GM21390 (cell line): ENCODE results near the gene NELFB.

ENCODE experiments used
- ATAC-seq: cut with Tn5 transposase; IDR thresholded peaks from one replicate; pipeline ENCODE4 v1.9.1; 2021; ENCODE audit not compliant: unreplicated experiment

Gene NELFB

GRCh38 chr9:137279741-137280473, 24.8 kb downstream of the NELFB start:
- no peak for ATAC-seq

DNA sequence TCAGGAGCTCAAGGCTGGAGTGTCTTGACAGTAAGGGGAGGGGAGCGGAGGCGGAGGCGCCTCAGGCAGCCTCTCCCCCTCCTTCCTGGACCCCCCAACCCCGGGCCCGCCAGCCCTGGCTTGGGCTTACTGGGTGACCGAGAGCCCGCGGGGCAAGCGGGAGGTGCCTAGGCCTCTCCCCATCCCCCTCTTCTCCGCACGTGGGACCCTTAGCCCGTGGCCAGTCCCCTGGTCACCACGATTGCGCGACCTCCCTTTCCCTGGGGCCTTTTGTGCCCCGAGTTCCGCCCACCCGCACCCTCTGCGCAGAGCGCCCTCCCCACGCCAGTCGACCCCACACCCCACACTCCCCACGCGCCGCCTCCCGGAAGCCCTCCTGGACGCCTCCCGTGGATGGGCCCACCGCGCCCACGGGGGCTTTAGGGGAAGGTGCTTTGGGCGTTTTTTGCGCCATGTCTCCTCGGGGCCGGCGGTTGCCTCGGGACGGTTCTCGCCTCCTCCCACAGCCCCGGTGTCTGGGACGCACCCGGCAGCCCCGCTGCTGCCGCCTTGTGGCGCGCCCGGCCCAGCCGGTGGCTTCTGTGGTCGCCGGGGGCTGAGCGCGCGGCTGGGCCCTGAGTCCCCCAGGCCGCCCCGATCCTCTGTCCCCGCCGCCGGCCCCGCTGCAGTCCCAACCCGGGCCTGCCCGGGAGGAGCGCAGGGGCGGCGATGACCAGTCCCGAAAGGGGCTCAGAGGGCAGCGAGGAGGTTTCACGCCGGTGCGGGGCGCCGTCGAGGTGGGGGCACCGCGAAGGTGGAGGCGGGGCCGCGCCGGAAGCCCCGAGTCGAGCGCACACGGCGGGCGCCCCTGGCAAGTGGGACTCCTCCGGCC, 25.6 kb downstream of the NELFB start:
- no peak for ATAC-seq

DNA sequence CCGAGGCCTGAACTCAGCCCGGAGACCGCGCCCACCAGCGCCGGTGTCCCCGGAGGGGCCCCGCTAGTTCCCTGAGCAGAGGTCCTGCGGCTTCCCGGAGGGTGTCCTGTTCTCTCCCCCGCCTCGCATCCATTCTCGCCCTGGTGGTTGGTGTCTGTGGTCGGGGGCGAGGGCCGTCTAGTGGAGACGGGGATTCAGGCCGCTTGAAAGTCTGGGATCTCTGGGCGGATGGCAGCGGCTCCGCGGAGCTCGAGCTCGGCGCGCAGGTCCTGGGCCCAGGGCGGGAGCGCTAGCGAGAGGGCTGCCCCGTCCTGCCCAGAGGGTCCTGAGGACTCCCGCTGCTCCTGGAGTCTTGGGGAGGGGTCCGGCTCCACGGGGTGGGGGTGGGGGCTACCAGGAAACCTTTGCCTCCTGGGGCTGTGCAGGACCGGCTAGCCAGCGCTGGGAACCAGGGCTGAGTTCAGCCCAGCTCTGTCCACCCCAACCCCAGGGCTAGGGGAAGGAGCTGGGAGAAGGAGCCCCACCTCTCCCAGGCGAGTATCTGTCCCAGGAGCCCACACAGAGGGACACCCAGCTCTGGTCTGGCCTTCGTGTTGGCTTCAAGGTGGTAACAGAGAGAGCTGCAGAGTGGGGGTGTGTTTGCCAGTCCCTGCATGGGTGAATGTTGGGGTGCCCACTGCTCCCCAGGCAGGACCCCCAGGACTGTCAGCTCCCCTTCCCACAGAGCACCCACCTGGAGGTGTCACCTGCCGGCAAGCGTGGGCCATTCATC, 26.4 kb downstream of the NELFB start:
- ATAC-seq = no peak

GRCh38 chr9:137286975-137287383, 31.9 kb downstream of the NELFB start:
- ATAC-seq = no peak

GRCh38 chr9:137293094-137293481, 38.0 kb downstream of the NELFB start:
- no peak for ATAC-seq

DNA sequence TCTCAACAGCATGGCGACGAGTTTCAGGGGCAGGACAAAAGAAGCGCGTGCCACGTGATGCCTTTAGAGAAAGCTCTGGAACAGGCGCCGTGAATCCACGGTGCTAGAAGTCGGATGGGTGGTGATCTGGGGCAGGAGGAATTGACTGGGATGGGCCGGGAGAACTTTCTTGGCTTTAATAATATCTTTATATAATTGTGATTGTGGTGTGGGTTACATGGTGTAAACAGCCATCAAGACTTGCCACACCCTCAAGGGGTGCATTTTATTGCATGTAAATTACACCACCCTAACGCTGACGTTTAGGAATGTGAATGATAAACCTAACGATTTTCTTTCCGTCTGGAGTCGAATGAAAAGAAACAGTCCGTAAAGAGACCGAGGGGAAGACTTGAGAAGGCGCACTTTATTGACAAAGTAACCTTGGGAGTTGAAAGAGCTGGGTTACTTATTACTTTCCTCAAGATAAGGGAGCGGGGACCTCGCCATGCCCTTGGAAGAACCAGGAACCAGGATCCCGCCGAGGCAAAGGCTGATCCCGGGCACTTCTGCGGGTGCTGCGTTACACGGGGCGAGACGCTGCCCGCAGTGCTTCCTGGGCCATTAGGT, 38.5 kb downstream of the NELFB start:
- no peak for ATAC-seq

DNA sequence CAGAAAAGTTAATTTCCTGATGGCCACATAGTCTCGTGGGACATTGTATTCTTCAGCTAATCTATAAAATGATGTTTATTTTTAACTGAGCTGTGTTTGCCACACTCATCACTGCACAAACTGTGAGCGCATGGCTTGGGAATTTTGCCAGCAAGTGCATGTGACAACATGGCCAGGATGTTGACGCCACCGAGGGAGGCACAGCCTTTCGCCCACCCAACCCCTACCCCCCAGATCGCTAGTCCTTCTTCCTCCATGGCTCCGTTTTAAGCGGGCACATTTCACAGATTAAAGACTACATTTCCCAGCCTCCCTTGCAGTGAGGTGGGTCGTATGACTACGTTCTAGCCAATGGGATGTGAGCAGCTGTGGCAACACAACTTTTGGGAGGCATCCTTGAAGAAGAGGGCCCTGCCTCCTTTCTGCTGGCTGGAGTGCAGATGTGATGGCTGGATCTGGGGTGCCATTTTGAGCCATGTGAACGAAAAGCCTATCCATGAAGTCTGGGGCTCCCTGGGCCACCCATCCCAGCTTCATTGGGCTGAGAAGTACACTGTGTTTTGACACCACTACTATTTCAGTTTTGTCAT, 39.1 kb downstream of the NELFB start:
- no peak for ATAC-seq

DNA sequence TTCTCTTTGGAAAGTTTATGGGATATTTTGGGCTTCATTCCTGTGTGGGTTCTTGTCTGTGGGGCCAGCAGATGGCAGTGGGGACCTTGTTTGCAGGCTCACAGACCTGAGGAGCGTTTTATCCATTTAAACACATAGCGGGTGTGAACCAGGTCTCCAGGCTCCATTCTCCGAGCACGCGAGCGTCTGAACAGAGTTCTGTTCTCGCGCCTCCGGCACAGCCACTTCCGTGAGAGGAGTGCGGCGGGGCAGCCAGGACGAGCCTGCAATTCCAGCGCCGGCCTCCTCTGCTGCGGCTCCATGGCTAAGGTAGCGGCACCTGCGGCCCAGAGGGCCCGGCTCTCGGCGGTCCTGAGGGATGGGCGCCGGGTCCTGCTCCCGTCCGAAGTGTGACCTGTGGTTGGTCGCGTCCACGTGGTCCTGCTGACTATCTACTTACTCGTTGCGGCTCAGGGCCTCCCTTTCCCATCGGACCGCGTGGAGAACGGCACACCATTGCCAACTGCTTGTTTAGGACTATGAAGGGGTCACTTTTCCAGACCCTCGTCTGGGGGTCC, 39.6 kb downstream of the NELFB start:
- ATAC-seq = no peak

- ATAC-seq = no peak
Measured at GRCh38 chr9:137295238-137295811, 40.2 kb downstream of the NELFB start.

DNA sequence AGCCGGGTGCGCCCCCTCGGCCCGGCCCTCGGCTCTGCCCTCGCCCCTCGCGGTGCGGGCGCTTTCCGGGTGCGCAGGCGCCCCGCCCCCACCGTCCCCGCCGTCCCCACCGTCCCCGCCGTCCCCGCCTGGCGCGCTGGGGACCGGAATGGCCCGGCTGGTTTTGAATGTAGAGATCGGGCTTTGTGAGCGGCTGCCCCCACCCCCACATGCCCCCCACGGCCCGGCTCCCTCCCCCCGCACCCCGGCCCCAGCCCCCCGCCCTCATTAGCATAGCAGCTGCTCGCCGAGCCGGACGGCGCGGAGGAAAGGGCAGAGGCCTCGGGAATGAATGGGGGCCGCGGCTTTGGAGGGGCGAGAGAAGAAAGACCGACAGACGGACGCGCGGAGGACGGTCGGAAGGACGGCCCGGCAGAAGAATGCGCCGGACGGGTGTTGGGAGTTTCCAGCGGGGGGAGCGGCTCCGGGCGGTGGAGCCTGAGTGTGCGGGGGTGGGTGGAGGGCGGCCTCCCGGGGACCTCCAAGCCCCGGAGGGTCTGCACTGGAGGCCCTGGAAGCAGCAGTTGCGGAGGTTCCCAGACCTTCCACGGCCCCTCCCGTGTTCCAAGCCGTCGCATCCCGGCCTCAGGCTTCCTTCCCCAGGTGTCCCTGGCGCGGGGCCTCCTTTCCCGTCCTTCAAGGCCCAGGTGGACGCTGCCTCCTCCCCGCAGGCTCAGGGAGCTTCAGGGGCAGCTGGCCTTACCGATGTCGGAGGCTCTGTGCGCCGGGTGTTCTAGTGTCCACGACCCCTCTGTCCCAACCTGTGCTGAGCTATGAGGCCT, 40.9 kb downstream of the NELFB start:
- ATAC-seq = no peak

GRCh38 chr9:137296670-137297664, 41.8 kb downstream of the NELFB start:
- no peak for ATAC-seq

DNA sequence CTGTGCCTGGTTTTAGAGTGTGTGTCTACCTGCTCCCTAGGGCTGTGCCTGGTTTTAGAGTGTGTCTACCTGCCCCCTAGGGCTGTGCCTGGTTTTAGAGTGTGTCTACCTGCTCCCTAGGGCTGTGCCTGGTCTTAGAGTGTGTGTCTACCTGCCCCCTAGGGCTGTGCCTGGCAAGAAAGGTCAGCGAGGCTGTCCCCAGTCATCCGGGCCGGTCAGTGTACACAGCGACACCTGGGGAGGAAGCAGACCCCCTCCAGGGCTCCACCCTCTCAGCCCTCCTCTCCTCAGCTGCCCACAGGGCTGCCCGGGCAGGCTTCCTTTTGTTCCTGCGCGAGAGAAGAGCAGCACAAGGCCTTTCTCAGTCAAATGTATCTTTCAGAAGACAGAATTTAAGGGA, 42.8 kb downstream of the NELFB start:
- no peak for ATAC-seq

- ATAC-seq = no peak
Measured at GRCh38 chr9:137298401-137299202, 43.5 kb downstream of the NELFB start.

DNA sequence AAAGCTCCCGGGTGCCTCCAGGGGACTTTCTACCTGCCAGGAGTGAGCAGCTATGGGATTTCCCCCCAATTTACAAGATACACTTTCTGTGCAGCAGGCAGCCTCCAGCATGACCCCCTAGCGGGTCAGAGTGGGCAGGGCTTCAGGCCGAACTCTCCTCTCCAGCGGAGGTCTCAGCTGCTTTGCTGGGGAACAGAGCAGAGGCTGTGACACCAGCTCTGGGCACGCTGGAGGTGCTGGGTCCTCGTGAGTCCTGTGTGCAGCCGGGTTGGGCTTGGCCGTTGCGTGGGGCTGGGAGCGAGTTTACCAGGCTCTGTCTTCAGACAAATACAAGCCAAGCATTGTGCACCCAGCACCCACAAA, 44.1 kb downstream of the NELFB start:
- ATAC-seq = no peak

- ATAC-seq = no peak
Measured at GRCh38 chr9:137299938-137300337, 44.8 kb downstream of the NELFB start.

- ATAC-seq = no peak
Measured at GRCh38 chr9:137300567-137301080, 45.5 kb downstream of the NELFB start.
